ENCODE data around the gene TNNI2.
A peak's percentile ranks its signal among the peaks of the same experiment; 100 is the strongest.
"Not testable (repeated sequence)": the region's sequence is repeated elsewhere in the genome, so short reads cannot be mapped to it uniquely, and the experiment has no call there.

The TNNI2 gene

DNA sequence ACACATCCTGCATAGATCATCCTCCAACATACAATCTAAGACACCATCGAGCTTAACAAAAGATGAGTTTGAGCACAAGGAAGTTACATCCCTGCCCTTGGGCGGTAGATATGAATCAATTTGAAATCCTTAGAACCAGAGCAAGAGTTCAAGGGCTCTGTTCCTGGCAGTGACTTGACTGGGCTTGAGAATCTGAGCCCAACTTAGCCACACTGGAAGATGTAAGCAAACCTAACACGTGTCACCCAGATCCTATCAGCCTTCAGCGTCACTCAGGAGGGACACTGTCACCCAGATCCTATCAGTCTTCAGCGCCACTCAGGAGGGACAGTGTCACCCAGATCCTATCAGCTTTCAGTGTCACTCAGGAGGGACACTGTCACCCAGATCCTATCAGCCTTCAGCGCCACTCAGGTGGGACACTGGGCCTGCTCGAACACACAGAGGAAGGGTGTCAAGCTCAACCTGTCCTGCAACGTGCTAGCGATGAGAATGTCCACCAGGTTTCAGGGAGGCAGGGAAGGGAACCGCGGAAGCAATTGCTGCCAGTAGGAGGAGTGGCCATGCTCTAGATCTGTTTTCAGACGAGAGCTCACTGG is 42.3 kb upstream of the TNNI2 start:
- no peaks in the 10 kb centered on the region for H3K27me3 ChIP-seq (ENCODE audit: insufficient read depth, poor library complexity, severe bottlenecking)
- H3K36me3 ChIP-seq (ENCODE audit: low read depth): no peaks in the 10 kb centered on the region
- H3K9me3 ChIP-seq (ENCODE audit: severe bottlenecking): no peaks in the 10 kb centered on the region
- H3K27ac ChIP-seq (ENCODE audit: poor library complexity, severe bottlenecking): no peak overlapping the region
- H3K4me1 ChIP-seq (ENCODE audit: insufficient read depth, poor library complexity, severe bottlenecking): no peaks in the 10 kb centered on the region
- TF ChIP-seq CTCF (IDR thresholded peaks at IDR 0.05; ENCODE audit: poor library complexity, severe bottlenecking): no peak
- no peak overlapping the region for H3K4me3 ChIP-seq (ENCODE audit: severe bottlenecking)
- DNase-seq (ENCODE audit: low spot score): no peak
- peak; percentile 58 for ATAC-seq (ENCODE audit: low read depth)

GRCh38 chr11:1797391-1798125 is 41.2 kb upstream of the TNNI2 start:
- H3K27me3 ChIP-seq (ENCODE audit: insufficient read depth, poor library complexity, severe bottlenecking): no peaks in the 10 kb centered on the region
- ATAC-seq (ENCODE audit: low read depth) (no peak), DNase-seq (ENCODE audit: low spot score) (no peak)
- H3K4me3 ChIP-seq (ENCODE audit: severe bottlenecking): no peak overlapping the region
- H3K27ac ChIP-seq (ENCODE audit: poor library complexity, severe bottlenecking): no peak overlapping the region
- H3K9me3 ChIP-seq (ENCODE audit: severe bottlenecking): no peaks in the 10 kb centered on the region
- no peaks in the 10 kb centered on the region for H3K4me1 ChIP-seq (ENCODE audit: insufficient read depth, poor library complexity, severe bottlenecking)
- no peaks in the 10 kb centered on the region for H3K36me3 ChIP-seq (ENCODE audit: low read depth)
- no peak for TF ChIP-seq CTCF (IDR thresholded peaks at IDR 0.05; ENCODE audit: poor library complexity, severe bottlenecking)

DNA sequence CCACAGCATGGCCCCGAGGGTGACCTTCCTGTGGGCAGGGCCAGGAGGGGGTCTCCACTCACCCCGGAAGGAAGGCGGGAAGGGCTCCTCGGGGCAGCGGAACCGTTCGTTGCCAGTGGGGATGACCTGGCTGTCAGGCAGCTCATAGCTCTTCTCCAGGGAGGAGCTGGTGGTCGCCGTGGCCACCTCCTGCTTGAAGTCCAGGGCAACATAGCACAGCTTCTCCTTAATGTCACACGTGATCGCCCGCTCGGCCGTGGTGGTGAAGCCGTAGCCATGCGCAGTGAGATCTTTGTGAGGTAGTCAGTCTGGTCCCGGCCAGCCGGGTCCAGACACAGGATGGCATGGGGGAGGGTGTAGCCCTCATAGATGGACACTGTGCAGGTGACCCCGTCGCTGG is 35.5 kb upstream of the TNNI2 start:
- DNase-seq (ENCODE audit: low spot score): no peak
- Histone ChIP-seq H3K4me1 (ENCODE audit: insufficient read depth, poor library complexity, severe bottlenecking) (no peaks in the 10 kb centered on the region), H3K27me3 (ENCODE audit: insufficient read depth, poor library complexity, severe bottlenecking) (no peaks in the 10 kb centered on the region), H3K27ac (ENCODE audit: poor library complexity, severe bottlenecking) (no peak overlapping the region), H3K36me3 (ENCODE audit: low read depth) (no peaks in the 10 kb centered on the region), H3K4me3 (ENCODE audit: severe bottlenecking) (no peak overlapping the region), H3K9me3 (ENCODE audit: severe bottlenecking) (no peaks in the 10 kb centered on the region)
- ATAC-seq (ENCODE audit: low read depth): no peak
- no peak for TF ChIP-seq CTCF (IDR thresholded peaks at IDR 0.05; ENCODE audit: poor library complexity, severe bottlenecking)

DNA sequence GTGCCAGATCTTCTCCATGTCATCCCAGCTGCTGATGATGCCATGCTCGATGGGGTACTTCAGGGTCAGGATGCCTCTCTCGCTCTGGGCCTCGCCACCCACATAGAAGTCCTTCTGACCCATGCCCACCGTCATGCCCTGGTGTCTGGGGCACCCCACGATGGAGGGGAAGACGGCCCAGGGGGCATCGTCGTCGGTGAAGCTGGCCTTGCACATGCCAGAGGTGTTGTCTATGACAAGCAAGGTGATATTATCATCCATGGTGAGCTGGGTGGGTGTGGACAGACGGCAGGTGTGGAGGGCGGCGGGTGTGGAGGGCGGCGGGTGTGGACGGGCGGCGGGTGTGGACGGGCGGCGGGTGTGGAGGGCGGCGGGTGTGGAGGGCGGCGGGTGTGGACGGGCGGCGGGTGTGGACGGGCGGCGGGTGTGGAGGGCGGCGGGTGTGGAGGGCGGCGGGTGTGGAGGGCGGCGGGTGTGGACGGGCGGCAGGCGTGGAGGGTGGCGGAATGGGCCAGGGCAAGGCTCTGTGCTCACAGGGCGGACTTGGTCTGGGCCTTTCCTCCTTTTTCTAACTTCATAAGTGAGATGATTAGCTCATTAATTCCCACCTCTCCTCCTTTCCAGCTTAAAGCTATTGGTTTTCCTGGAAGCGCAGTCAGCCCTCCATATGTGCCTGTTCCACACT is 34.8 kb upstream of the TNNI2 start:
- not testable (repeated sequence) for H3K36me3 ChIP-seq (ENCODE audit: low read depth); ATAC-seq (ENCODE audit: low read depth); H3K4me1 ChIP-seq (ENCODE audit: insufficient read depth, poor library complexity, severe bottlenecking); H3K9me3 ChIP-seq (ENCODE audit: severe bottlenecking); H3K27me3 ChIP-seq (ENCODE audit: insufficient read depth, poor library complexity, severe bottlenecking); H3K4me3 ChIP-seq (ENCODE audit: severe bottlenecking); H3K27ac ChIP-seq (ENCODE audit: poor library complexity, severe bottlenecking); DNase-seq (ENCODE audit: low spot score)

GRCh38 chr11:1805525-1805924 is 33.3 kb upstream of the TNNI2 start:
- ATAC-seq (ENCODE audit: low read depth): no peak
- no peaks in the 10 kb centered on the region for H3K36me3 ChIP-seq (ENCODE audit: low read depth)

More at GRCh38 chr11:1805525-1805924, 33.3 kb upstream of the TNNI2 start:
- H3K27ac ChIP-seq (ENCODE audit: poor library complexity, severe bottlenecking): no peak overlapping the region
- no peaks in the 10 kb centered on the region for H3K27me3 ChIP-seq (ENCODE audit: insufficient read depth, poor library complexity, severe bottlenecking)
- H3K4me1 ChIP-seq (ENCODE audit: insufficient read depth, poor library complexity, severe bottlenecking): no peaks in the 10 kb centered on the region
- H3K4me3 ChIP-seq (ENCODE audit: severe bottlenecking): no peak overlapping the region
- H3K9me3 ChIP-seq (ENCODE audit: severe bottlenecking): no peaks in the 10 kb centered on the region
- DNase-seq (ENCODE audit: low spot score): no peak
- TF ChIP-seq CTCF (IDR thresholded peaks at IDR 0.05; ENCODE audit: poor library complexity, severe bottlenecking): no peak

Measured in RWPE2 (cell line).